GF-D8 (cell line): Measurements from ENCODE around the gene CCDC142.

Source experiments
- DNase-seq: peaks from one replicate; lab custom pipeline; 2025; lab: John Stamatoyannopoulos, UW

Gene CCDC142

GRCh38 chr2:74513605-74514367 is 31.0 kb upstream of the CCDC142 start:
- DNase-seq, result no peak

DNA sequence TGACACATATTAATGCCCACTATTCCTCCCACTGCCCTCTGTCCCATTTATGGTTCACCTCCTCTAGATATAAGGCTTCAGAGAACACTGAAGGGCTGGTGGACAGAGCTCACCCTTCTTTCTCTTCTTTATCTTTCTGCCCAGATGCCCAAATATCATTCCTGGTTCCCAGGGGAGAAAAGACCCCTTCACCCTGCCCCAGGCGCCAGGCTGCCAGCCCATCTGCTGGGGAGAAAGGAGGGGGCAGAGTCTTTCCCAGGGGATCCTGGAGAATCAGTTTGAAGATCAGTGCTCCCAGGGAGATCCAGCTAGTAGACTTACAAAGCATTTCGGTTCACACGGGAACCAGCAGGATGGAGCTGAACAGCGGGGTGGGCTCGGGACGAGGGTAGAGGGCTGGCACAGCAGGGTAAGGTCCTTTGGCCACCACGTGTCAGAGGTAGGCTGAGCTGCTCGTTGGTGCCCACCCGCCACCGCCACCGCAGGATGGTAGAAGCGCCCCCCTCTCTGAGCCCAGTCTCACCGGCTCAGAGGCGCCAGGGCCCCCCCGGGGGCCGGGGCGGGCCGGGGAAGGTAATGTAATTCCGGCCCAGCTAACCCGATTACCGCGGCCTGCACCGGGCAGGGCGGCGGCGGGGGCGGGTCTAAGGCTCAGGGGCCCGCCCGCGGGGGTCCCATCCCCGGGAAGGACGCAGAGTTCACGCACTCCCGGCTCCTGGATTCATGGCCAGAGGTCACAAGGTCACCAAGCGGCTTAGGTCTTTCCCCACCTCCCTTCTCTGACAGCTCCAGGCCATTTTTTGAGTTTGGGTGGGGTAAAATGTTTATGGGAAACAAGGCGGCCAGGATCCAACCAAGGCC is 30.2 kb upstream of the CCDC142 start:
- DNase-seq, result no peak

- no peak for DNase-seq
Measured at GRCh38 chr2:74511104-74511989, 28.5 kb upstream of the CCDC142 start.

GRCh38 chr2:74510272-74510671 is 27.5 kb upstream of the CCDC142 start:
- no peak for DNase-seq

GRCh38 chr2:74507926-74508520 is 25.2 kb upstream of the CCDC142 start:
- DNase-seq, result no peak

- DNase-seq, result peak; percentile 88
Measured at GRCh38 chr2:74507145-74507925, 24.5 kb upstream of the CCDC142 start, which contains the start of gene PCGF1. Gene PCGF1, minus strand, starts transcription at chr2:74507695. Its CDS starts 27 bp downstream, at chr2:74507668.

GRCh38 chr2:74505448-74506246 is 22.8 kb upstream of the CCDC142 start:
- no peak for DNase-seq

- DNase-seq, result no peak
Measured at GRCh38 chr2:74504591-74504990, 21.8 kb upstream of the CCDC142 start.

DNA sequence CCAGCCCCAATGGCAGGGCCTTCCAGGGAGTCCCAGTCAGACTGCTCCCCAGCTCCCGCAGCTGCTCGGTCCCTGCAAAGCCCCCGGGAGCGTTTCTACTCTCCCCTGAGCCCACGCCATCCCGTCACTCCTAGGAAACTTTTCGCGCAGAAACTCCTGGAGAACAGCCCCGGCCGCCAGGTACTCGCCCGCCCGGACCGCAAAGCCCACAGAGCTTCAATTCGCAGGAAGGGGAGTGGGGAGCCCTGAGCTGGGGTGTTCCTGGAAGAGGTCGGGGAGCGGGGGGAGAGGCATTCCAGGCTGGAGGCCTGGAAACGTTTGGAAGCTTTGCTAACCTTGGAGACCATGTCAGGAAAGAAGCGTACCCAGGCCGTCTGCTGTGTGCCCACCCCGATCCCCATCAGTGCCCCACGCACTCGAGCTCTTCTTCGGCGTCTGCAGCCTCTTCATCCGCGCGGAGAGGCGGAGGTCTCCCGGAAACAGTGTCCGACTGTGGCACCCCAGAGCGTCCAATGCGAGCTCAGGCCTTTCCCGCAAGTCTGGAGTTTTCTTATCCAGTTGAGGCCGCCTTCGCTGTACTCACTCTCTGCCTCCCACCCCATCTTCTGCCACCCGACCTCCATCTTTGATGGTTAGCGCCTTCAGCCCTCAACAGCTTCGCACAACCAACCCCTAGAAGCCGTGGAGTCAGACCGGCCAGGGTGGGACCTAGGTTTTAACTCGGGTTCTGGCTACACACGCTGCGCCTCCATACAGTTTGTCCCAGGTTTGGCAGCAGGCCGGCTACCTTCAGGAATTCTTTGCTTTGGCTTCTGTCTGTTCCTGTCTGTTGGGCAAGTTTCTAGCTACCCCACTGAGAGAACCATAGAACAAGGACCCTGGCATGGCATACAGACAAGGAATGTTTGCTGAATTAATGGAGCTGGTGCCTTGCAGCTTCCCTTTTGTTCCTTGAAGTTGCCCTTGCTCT is 21.0 kb upstream of the CCDC142 start:
- no peak for DNase-seq

- peak; percentile 30 for DNase-seq
Measured at GRCh38 chr2:74502720-74503505, 20.1 kb upstream of the CCDC142 start.

DNA sequence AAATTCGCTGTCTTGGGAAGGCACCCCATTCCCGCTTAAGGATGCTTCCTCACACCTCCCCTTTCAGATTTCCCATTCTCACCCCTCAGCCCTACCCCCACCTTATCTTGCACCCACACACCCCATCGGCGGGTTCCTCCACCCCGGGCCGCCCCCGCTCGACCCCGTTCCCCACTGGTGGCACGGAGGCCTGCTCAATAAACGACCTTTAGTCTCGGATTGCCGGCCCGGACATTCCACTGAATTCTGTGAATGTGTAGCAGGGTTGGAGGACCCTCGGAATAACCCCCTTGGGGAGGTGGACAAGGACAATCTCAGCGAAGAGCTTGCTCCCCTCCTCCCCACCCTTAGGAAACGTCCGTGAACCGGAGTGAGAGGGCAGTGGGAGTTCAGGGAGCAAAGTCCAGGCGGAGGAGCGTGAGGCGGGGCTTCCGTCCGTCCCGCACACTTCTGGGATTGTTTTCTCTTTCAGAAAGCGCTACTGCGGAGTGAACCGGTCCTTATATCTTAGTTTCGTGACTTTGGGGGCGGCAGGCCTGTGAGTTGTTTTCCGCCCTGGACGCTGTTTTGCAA is 19.4 kb upstream of the CCDC142 start:
- no peak for DNase-seq

DNA sequence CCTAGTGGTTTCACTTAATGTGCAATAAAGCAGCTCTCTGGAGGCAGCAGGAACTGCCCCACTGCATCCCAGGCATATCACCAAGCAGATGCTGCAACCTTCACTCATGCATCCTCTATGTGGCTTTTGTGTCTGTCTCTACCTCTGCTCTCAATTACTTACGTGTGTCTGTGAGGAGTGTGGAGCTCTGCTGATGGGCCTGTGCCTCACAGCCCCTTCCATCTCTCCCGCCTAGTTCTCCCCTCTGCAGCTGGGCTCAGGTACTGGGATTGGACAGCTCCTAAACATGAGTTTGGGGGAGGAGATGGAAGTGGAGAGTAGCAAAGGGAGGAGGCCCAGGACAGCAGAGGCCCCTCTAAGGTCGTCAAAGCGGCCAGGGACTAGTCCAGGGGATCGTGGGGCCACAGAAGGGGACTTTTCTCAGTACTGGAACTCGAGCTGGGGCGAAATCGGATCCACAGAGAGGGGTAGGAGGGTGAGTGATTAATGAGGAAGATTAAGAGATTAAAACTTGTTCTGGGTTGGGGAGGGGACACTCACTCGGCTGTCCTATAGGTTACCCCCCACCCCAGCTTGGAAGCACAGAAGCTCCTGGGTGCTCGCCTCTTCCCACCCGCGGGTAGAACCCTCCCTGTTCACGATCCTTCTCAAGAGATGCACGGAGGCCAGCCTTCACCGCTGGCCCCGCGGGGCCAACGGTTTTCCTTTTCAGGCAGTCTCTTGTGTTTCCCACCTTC is 18.7 kb upstream of the CCDC142 start:
- DNase-seq, result no peak

DNA sequence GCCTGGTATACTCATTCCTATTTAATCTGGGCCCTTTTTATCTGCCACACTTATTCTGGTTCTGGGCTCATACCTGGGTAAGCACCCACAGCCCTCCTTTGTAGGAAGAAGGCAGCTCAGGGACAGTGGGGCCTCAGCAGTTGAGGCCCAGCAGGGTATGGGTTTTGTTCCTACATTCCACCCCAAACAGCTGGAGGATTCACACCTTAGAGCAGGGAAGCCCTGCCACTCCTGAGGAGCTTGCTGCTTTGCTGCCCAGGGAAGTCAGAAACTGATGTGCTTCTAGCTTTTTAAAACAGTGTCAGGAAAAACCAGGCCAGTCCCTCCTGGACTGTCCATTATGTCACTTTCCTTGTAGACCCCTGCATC is 17.8 kb upstream of the CCDC142 start:
- DNase-seq, result no peak

DNA sequence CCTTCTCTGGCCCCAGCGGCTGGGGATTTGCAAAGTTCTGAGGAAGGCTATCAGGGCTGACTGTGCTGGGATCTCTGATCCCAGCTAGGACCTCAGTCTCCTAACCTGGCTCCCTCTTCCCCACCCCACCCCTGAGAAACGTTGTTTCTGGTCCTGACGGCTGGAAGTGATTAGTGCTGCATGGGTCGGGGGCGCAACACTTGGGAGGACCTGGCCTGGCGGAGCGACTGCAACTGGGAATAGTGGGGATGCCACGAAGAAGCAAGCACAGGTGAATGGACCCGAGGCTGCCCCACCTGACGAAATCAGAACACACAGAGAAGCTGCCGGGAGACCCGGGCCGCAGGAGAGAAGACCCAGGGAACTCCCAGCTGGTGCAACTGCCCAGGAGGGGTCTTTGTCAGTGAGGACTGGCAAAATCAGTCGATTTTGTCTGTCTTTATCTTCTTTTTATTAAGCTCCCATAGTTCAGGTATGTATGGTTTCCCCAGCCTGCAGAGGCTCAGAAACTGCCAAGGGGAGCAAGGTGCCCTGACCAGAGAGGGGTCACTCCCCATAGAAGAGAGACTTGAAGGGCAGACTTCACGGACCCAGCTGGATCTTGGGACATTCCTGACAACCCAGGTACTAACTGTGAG is 17.3 kb upstream of the CCDC142 start:
- DNase-seq, result no peak

DNA sequence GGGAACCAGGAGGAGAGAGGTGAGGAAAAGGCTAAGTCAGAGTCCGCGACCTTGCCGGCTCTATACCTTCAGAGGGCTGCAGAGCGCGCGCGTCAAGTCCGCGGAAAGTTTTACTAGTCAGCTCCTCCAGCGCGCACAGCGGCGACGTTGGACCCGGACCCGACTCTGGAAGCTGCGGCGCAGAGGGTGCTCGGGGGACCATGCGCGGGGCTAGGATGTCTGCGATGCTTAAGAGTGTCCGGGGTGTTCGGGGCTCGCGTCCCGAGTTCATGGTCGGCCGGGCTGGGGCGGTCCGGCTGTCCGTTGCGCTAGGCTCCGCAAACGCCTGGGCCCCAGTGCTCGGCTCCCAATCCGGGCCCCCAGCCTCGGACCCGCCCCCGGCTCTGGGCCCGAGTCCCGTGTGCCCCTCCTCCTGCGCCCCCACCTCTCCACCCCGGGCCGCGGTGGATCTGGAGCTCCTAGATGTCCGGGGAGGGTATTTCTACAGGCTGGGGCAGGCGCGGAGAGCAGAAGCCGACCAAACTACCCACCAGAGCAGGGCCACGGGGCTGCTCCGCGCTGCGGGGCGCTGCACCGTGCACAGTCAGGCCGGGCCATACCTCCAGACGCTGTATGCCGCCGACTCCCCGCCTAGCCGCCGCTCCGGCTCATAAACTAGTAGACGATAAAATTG is 16.6 kb upstream of the CCDC142 start, which contains the start of gene LBX2:
TSS of gene LBX2 (minus strand) at position 337 of the 673 bp plus-strand sequence. CDS start at position 271, 66 bp downstream.
- no peak for DNase-seq
